ENCODE results near the gene NTNG2. TPM values are rescaled to one million over a fixed set of nuclear protein-coding genes. Genes with fewer than 3 reads are reported as not detected.

The NTNG2 gene
- total RNA-seq, 1 donor from 2014 or later = 1.0 TPM

GRCh38 chr9:132201139-132201538 is 39.3 kb downstream of the NTNG2 start:
- Histone ChIP-seq H3K27me3 (no peaks in the 10 kb centered on the region), H4K20me1 (ENCODE audit: low read depth) (no peaks in the 10 kb centered on the region), H3K9me3 (ENCODE audit: low read depth) (no peaks in the 10 kb centered on the region), H3K4me1 (peaks cover 10% of the 10 kb centered on the region), H2AFZ (replicated peaks) (no peak overlapping the region), H3K27ac (no peak overlapping the region), H3K36me3 (no peaks in the 10 kb centered on the region), H3K4me2 (no peak overlapping the region), H3K4me3 (no peak overlapping the region), H3K79me2 (ENCODE audit: low read depth) (no peaks in the 10 kb centered on the region), H3F3A (ENCODE audit: low read depth) (no peaks in the 10 kb centered on the region), H3K9ac (no peak overlapping the region)
- Mint-ChIP-seq H3K27ac (no peak overlapping the region), H3K36me3 (peaks cover 4% of the 10 kb centered on the region), H3K9me3 (no peaks in the 10 kb centered on the region), H3K4me1 (no peaks in the 10 kb centered on the region), H3K27me3 (ENCODE audit: insufficient read depth, low read depth) (peaks cover 18% of the 10 kb centered on the region), H3K4me3 (no peak overlapping the region)
- no peak for DNase-seq (ENCODE audit: low spot score)
- no peak for TF ChIP-seq EZH2phosphoT487 (IDR thresholded peaks at IDR 0.05)
- TF ChIP-seq, protein P1, sequence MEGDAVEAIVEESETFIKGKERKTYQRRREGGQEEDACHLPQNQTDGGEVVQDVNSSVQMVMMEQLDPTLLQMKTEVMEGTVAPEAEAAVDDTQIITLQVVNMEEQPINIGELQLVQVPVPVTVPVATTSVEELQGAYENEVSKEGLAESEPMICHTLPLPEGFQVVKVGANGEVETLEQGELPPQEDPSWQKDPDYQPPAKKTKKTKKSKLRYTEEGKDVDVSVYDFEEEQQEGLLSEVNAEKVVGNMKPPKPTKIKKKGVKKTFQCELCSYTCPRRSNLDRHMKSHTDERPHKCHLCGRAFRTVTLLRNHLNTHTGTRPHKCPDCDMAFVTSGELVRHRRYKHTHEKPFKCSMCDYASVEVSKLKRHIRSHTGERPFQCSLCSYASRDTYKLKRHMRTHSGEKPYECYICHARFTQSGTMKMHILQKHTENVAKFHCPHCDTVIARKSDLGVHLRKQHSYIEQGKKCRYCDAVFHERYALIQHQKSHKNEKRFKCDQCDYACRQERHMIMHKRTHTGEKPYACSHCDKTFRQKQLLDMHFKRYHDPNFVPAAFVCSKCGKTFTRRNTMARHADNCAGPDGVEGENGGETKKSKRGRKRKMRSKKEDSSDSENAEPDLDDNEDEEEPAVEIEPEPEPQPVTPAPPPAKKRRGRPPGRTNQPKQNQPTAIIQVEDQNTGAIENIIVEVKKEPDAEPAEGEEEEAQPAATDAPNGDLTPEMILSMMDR (IDR thresholded peaks at IDR 0.05) = no peak
- TF ChIP-seq EZH2 (IDR thresholded peaks at IDR 0.05) = no peak

GRCh38 chr9:132201780-132202703 is 40.2 kb downstream of the NTNG2 start:
- no peak overlapping the region for H3K27ac Mint-ChIP-seq
- H3K36me3 Mint-ChIP-seq = peaks cover 4% of the 10 kb centered on the region
- DNase-seq (ENCODE audit: low spot score) = peak; percentile 40
- Histone ChIP-seq H3F3A (ENCODE audit: low read depth) (no peaks in the 10 kb centered on the region), H3K9ac (no peak overlapping the region), H3K79me2 (ENCODE audit: low read depth) (no peaks in the 10 kb centered on the region), H3K4me2 (peak overlapping the region; percentile 19), H3K27ac (no peak overlapping the region), H3K4me1 (peaks cover 10% of the 10 kb centered on the region), H3K36me3 (no peaks in the 10 kb centered on the region), H3K27me3 (no peaks in the 10 kb centered on the region), H3K4me3 (no peak overlapping the region), H2AFZ (replicated peaks) (no peak overlapping the region), H4K20me1 (ENCODE audit: low read depth) (no peaks in the 10 kb centered on the region), H3K9me3 (ENCODE audit: low read depth) (no peaks in the 10 kb centered on the region)
- H3K4me1 Mint-ChIP-seq = no peaks in the 10 kb centered on the region
- H3K4me3 Mint-ChIP-seq = no peak overlapping the region
- no peaks in the 10 kb centered on the region for H3K9me3 Mint-ChIP-seq
- H3K27me3 Mint-ChIP-seq (ENCODE audit: insufficient read depth, low read depth) = peaks cover 12% of the 10 kb centered on the region
- TF ChIP-seq EZH2phosphoT487 (IDR thresholded peaks at IDR 0.05) (no peak), EZH2 (IDR thresholded peaks at IDR 0.05) (no peak)
- TF ChIP-seq, protein P1 (IDR thresholded peaks at IDR 0.05) = no peak

DNA sequence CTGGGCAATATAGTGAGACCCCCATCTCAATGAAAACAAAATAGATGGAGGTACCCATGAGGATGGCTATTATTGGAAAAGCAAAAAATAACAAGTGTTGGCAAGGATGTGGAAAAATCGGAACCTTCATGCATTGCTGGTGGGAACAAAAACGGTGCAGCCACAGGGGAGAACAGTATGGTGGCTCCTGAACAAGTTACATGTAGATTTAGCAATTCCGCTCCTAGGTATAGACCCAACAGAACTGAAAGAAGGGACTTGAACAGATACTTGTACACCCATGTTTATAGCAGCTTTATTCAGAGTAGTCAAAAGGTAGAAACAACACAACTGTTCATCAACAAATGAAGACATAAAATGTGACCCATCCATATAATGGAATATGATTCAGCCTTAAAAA is 43.0 kb downstream of the NTNG2 start:
- peaks cover 9% of the 10 kb centered on the region for H3K27me3 Mint-ChIP-seq (ENCODE audit: insufficient read depth, low read depth)
- Histone ChIP-seq H3K27me3 (no peaks in the 10 kb centered on the region), H3K4me2 (no peak overlapping the region), H3K9me3 (ENCODE audit: low read depth) (no peaks in the 10 kb centered on the region), H4K20me1 (ENCODE audit: low read depth) (no peaks in the 10 kb centered on the region), H3K4me1 (peaks cover 10% of the 10 kb centered on the region), H3K4me3 (no peak overlapping the region), H2AFZ (replicated peaks) (no peak overlapping the region), H3F3A (ENCODE audit: low read depth) (no peaks in the 10 kb centered on the region), H3K27ac (no peak overlapping the region), H3K79me2 (ENCODE audit: low read depth) (no peaks in the 10 kb centered on the region), H3K36me3 (no peaks in the 10 kb centered on the region), H3K9ac (no peak overlapping the region)
- no peaks in the 10 kb centered on the region for H3K9me3 Mint-ChIP-seq
- TF ChIP-seq, protein P1 (IDR thresholded peaks at IDR 0.05) = no peak
- TF ChIP-seq EZH2phosphoT487 (IDR thresholded peaks at IDR 0.05) (no peak), EZH2 (IDR thresholded peaks at IDR 0.05) (no peak)
- no peak overlapping the region for H3K4me3 Mint-ChIP-seq
- H3K4me1 Mint-ChIP-seq = peaks cover 6% of the 10 kb centered on the region
- H3K36me3 Mint-ChIP-seq = peaks cover 4% of the 10 kb centered on the region
- H3K27ac Mint-ChIP-seq = no peak overlapping the region
- DNase-seq (ENCODE audit: low spot score) = no peak
